Bladder microvascular endothelial cell (primary cell): ENCODE measurements around the gene FOXQ1. TPM values are rescaled to one million over a fixed set of nuclear protein-coding genes. Genes with fewer than 3 reads are reported as not detected.

ENCODE experiments used
- total RNA-seq: library from RNA; depleted of rRNA; stranded (reverse); fragments of >200 nt; gene quantifications from 2 replicates; pipeline ENCODE4 v1.2.3, GENCODE V29; 2014

FOXQ1 gene, protein sequence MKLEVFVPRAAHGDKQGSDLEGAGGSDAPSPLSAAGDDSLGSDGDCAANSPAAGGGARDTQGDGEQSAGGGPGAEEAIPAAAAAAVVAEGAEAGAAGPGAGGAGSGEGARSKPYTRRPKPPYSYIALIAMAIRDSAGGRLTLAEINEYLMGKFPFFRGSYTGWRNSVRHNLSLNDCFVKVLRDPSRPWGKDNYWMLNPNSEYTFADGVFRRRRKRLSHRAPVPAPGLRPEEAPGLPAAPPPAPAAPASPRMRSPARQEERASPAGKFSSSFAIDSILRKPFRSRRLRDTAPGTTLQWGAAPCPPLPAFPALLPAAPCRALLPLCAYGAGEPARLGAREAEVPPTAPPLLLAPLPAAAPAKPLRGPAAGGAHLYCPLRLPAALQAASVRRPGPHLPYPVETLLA
- total RNA-seq: not detected in 2 replicates

DNA sequence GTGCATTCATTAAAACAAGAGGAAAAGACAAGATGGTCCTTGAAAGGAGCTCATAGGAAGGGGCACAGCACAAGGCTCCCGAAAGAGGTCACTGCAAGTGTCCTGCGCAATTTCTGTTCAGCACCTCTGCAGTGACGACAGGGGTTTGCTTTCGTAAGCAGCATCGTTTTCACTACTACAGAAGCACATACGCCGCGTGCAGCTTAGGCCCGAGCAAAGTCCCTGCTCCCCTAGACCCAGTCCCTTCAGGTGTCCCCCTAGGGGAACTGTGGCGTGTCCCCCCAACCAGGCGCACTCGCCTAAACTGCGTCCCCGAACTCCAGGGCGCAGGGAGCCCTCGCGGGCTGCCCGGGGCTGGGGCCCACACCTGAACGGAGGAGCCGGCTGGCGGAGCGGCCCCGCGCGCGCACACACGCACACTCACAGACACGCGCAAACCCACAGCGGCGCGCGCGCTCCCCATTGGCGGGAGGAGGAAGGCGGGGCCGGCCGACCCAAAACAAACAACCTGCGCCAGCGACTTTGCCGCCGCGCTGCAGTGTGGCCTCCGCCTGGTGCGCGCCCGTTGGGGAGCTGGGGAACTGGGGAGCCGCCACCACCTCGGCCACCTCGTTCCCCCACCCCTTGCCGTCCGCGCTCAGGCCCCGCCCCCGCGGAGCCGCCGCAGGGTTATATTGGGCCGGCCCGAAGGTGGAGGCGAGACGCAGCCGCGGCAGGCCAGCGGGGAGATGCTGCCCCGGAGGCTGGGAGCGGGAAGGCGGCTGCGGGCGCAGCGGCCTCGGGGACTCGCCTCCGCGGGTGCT, at the start of gene FOXQ1:
Gene FOXQ1 (plus strand): TSS at position 699 of the 803 bp plus-strand sequence. CDS start 607 bp downstream, outside the sequence.

Other genes with a start within 250 kb of the FOXQ1 start
- not detected in 2 replicates for gene FOXF2, start 77.5 kb downstream of the FOXQ1 start, total RNA-seq